HEK293 (cell line): ENCODE measurements around the gene ABR.

ENCODE experiments used
- BCL11B ChIP-seq: fragments of 450-650 bp; formaldehyde crosslinking; IDR thresholded peaks from 2 replicates; pipeline ENCODE4 v1.5.1; 2016; ENCODE audit warnings: low read depth, missing biosample characterization, missing genetic modification characterization
- KLF10 ChIP-seq: fragments of 450-650 bp; IDR thresholded peaks from 2 replicates; pipeline ENCODE4 v1.5.1; 2018; ENCODE audit warnings: missing biosample characterization, mild to moderate bottlenecking, missing genetic modification characterization
- KLF8 ChIP-seq: fragments of 450-650 bp; formaldehyde crosslinking; IDR thresholded peaks from 2 replicates; pipeline ENCODE4 v1.5.1; 2016; ENCODE audit warnings: missing biosample characterization, missing genetic modification characterization
- MYNN ChIP-seq: fragments of 450-650 bp; formaldehyde crosslinking; IDR thresholded peaks from 2 replicates; pipeline ENCODE4 v1.5.1; 2016; ENCODE audit warnings: missing biosample characterization, missing genetic modification characterization, borderline replicate concordance
- SCRT1 ChIP-seq: fragments of 450-650 bp; formaldehyde crosslinking; IDR thresholded peaks from 2 replicates; pipeline ENCODE4 v1.5.1; 2016; ENCODE audit warnings: missing biosample characterization, missing genetic modification characterization, borderline replicate concordance
- SCRT2 ChIP-seq: fragments of 450-650 bp; formaldehyde crosslinking; IDR thresholded peaks from 2 replicates; pipeline ENCODE4 v1.5.1; 2016; ENCODE audit warnings: missing biosample characterization, missing genetic modification characterization
- SETDB1 ChIP-seq: IDR thresholded peaks from one replicate; pipeline ENCODE4 v1.6.1; 2017; ENCODE audit warnings: mild to moderate bottlenecking, low read length, moderate library complexity, mixed read lengths; ENCODE audit not compliant: insufficient read length
- TRIM28 ChIP-seq: IDR thresholded peaks from 2 replicates; pipeline ENCODE4 v1.6.1; 2011; ENCODE audit warnings: low read length, control low read depth, borderline replicate concordance
- ZBTB48 ChIP-seq: fragments of 450-650 bp; formaldehyde crosslinking; IDR thresholded peaks from 2 replicates; pipeline ENCODE4 v1.5.1; 2016; ENCODE audit warnings: missing biosample characterization, missing genetic modification characterization
- ZFP3 ChIP-seq: fragments of 450-650 bp; formaldehyde crosslinking; IDR thresholded peaks from 2 replicates; pipeline ENCODE4 v1.5.1; 2016; ENCODE audit warnings: low read depth, missing biosample characterization, missing genetic modification characterization
- ZFP69B ChIP-seq: fragments of 450-650 bp; formaldehyde crosslinking; IDR thresholded peaks from 2 replicates; pipeline ENCODE4 v1.5.1; 2016; ENCODE audit warnings: missing biosample characterization, missing genetic modification characterization
- ZNF133 ChIP-seq: fragments of 450-650 bp; formaldehyde crosslinking; IDR thresholded peaks from 2 replicates; pipeline ENCODE4 v1.5.1; 2016; ENCODE audit warnings: missing biosample characterization, missing genetic modification characterization
- ZNF292 ChIP-seq: fragments of 450-650 bp; formaldehyde crosslinking; IDR thresholded peaks from 2 replicates; pipeline ENCODE4 v1.5.1; 2016; ENCODE audit warnings: low read depth, missing biosample characterization, missing genetic modification characterization, borderline replicate concordance
- ZNF362 ChIP-seq: fragments of 450-650 bp; formaldehyde crosslinking; IDR thresholded peaks from 2 replicates; pipeline ENCODE4 v1.5.1; 2016; ENCODE audit warnings: missing biosample characterization, missing genetic modification characterization
- ZNF394 ChIP-seq: fragments of 450-650 bp; formaldehyde crosslinking; IDR thresholded peaks from 2 replicates; pipeline ENCODE4 v1.5.1; 2016; ENCODE audit warnings: missing biosample characterization, missing genetic modification characterization, mild to moderate bottlenecking, moderate library complexity, borderline replicate concordance
- ZNF416 ChIP-seq: fragments of 450-650 bp; formaldehyde crosslinking; IDR thresholded peaks from 2 replicates; pipeline ENCODE4 v1.5.1; 2016; ENCODE audit warnings: missing biosample characterization, missing genetic modification characterization
- ZNF449 ChIP-seq: fragments of 450-650 bp; formaldehyde crosslinking; IDR thresholded peaks from 2 replicates; pipeline ENCODE4 v1.5.1; 2017; ENCODE audit warnings: missing biosample characterization, mild to moderate bottlenecking, missing genetic modification characterization, moderate library complexity
- ZNF529 ChIP-seq: fragments of 450-650 bp; formaldehyde crosslinking; IDR thresholded peaks from 2 replicates; pipeline ENCODE4 v1.5.1; 2017; ENCODE audit warnings: missing genetic modification characterization, missing biosample characterization; ENCODE audit not compliant: insufficient replicate concordance
- ZNF530 ChIP-seq: fragments of 450-650 bp; formaldehyde crosslinking; IDR thresholded peaks from 2 replicates; pipeline ENCODE4 v1.5.1; 2016; ENCODE audit warnings: low read depth, missing biosample characterization, missing genetic modification characterization
- ZNF561 ChIP-seq: fragments of 450-650 bp; IDR thresholded peaks from 2 replicates; pipeline ENCODE4 v1.5.1; 2018; ENCODE audit warnings: missing biosample characterization, missing genetic modification characterization, borderline replicate concordance
- ZNF571 ChIP-seq: fragments of 450-650 bp; formaldehyde crosslinking; IDR thresholded peaks from 2 replicates; pipeline ENCODE4 v1.5.0; 2017; ENCODE audit warnings: missing biosample characterization, missing genetic modification characterization
- ZNF76 ChIP-seq: fragments of 450-650 bp; formaldehyde crosslinking; IDR thresholded peaks from 2 replicates; pipeline ENCODE4; 2016; ENCODE audit warnings: low read depth, missing biosample characterization, missing genetic modification characterization, borderline replicate concordance
- ZNF785 ChIP-seq: fragments of 450-650 bp; formaldehyde crosslinking; IDR thresholded peaks from 2 replicates; pipeline ENCODE4 v1.5.1; 2016; ENCODE audit warnings: missing biosample characterization, missing genetic modification characterization
- ZNF792 ChIP-seq: fragments of 450-650 bp; formaldehyde crosslinking; IDR thresholded peaks from 2 replicates; pipeline ENCODE4 v1.5.1; 2016; ENCODE audit warnings: missing biosample characterization, missing genetic modification characterization
- ZNF830 ChIP-seq: fragments of 450-650 bp; IDR thresholded peaks from 2 replicates; pipeline ENCODE4 v1.5.0; 2018; ENCODE audit warnings: missing biosample characterization, missing genetic modification characterization, low read depth, mild to moderate bottlenecking, moderate library complexity
- ZNF843 ChIP-seq: fragments of 450-650 bp; formaldehyde crosslinking; IDR thresholded peaks from 2 replicates; pipeline ENCODE4 v1.5.1; 2016; ENCODE audit warnings: missing biosample characterization, missing genetic modification characterization
- ZSCAN23 ChIP-seq: fragments of 450-650 bp; formaldehyde crosslinking; IDR thresholded peaks from 2 replicates; pipeline ENCODE4 v1.5.1; 2016; ENCODE audit warnings: missing biosample characterization, missing genetic modification characterization
- TF ChIP-seq, protein P1 (sequence below): fragments of 450-650 bp; formaldehyde crosslinking; IDR thresholded peaks from 2 replicates; pipeline ENCODE4 v1.5.1; 2016; ENCODE audit warnings: missing biosample characterization, missing genetic modification characterization
- TF ChIP-seq, protein P2 (sequence below): fragments of 450-650 bp; formaldehyde crosslinking; IDR thresholded peaks from 2 replicates; pipeline ENCODE4 v1.5.1; 2017; ENCODE audit warnings: missing biosample characterization, missing genetic modification characterization
- TF ChIP-seq, protein P3 (sequence below): fragments of 450-650 bp; formaldehyde crosslinking; IDR thresholded peaks from 2 replicates; pipeline ENCODE4 v1.5.1; 2017; ENCODE audit warnings: missing biosample characterization, missing genetic modification characterization

Gene ABR

GRCh38 chr17:1087381-1088241 is 92.2 kb downstream of the ABR start (continued):
- TF ChIP-seq, protein P1, sequence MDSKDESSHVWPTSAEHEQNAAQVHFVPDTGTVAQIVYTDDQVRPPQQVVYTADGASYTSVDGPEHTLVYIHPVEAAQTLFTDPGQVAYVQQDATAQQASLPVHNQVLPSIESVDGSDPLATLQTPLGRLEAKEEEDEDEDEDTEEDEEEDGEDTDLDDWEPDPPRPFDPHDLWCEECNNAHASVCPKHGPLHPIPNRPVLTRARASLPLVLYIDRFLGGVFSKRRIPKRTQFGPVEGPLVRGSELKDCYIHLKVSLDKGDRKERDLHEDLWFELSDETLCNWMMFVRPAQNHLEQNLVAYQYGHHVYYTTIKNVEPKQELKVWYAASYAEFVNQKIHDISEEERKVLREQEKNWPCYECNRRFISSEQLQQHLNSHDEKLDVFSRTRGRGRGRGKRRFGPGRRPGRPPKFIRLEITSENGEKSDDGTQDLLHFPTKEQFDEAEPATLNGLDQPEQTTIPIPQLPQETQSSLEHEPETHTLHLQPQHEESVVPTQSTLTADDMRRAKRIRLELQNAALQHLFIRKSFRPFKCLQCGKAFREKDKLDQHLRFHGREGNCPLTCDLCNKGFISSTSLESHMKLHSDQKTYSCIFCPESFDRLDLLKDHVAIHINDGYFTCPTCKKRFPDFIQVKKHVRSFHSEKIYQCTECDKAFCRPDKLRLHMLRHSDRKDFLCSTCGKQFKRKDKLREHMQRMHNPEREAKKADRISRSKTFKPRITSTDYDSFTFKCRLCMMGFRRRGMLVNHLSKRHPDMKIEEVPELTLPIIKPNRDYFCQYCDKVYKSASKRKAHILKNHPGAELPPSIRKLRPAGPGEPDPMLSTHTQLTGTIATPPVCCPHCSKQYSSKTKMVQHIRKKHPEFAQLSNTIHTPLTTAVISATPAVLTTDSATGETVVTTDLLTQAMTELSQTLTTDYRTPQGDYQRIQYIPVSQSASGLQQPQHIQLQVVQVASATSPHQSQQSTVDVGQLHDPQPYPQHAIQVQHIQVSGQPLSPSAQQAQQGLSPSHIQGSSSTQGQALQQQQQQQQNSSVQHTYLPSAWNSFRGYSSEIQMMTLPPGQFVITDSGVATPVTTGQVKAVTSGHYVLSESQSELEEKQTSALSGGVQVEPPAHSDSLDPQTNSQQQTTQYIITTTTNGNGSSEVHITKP (tag by site-specific recombination) = peak; percentile 83
- TF ChIP-seq ZNF362 (tag by site-specific recombination) = no peak
- no peak for TF ChIP-seq SCRT2 (tag by site-specific recombination)
- no peak for TF ChIP-seq SETDB1
- TF ChIP-seq ZNF785 = no peak
- no peak for TF ChIP-seq ZNF133 (tag by site-specific recombination)
- TF ChIP-seq ZNF394 (tag by site-specific recombination) = 0 out of 2 replicates have a peak, but pooled peaks have one; percentile 66
- TF ChIP-seq ZNF843 (tag by site-specific recombination) = peak; percentile 64
- peak; percentile 82 for TF ChIP-seq ZBTB48 (tag by site-specific recombination)
- peak; percentile 31; the same call in 1 of the 2 replicates for TF ChIP-seq ZNF449 (tag by site-specific recombination)
- no peak for TF ChIP-seq ZNF530 (tag by site-specific recombination)
- TF ChIP-seq ZNF561 (tag by site-specific recombination) = peak; percentile 77; the same call in 1 of the 2 replicates
- no peak for TF ChIP-seq BCL11B (tag by site-specific recombination)
- no peak for TF ChIP-seq ZFP3
- TF ChIP-seq ZSCAN23 (tag by site-specific recombination) = no peak
- no peak for TF ChIP-seq KLF8 (tag by site-specific recombination)
- no peak for TF ChIP-seq ZNF529
- TF ChIP-seq ZFP69B = no peak; the same call in 1 of the 2 replicates
- TF ChIP-seq, protein P2, sequence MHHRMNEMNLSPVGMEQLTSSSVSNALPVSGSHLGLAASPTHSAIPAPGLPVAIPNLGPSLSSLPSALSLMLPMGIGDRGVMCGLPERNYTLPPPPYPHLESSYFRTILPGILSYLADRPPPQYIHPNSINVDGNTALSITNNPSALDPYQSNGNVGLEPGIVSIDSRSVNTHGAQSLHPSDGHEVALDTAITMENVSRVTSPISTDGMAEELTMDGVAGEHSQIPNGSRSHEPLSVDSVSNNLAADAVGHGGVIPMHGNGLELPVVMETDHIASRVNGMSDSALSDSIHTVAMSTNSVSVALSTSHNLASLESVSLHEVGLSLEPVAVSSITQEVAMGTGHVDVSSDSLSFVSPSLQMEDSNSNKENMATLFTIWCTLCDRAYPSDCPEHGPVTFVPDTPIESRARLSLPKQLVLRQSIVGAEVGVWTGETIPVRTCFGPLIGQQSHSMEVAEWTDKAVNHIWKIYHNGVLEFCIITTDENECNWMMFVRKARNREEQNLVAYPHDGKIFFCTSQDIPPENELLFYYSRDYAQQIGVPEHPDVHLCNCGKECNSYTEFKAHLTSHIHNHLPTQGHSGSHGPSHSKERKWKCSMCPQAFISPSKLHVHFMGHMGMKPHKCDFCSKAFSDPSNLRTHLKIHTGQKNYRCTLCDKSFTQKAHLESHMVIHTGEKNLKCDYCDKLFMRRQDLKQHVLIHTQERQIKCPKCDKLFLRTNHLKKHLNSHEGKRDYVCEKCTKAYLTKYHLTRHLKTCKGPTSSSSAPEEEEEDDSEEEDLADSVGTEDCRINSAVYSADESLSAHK (tag by site-specific recombination) = peak; percentile 71; the same call in 1 of the 2 replicates
- TF ChIP-seq ZNF76 (tag by site-specific recombination) = peak; percentile 43; the same call in 1 of the 2 replicates
- no peak for TF ChIP-seq ZNF292 (tag by site-specific recombination)
- TF ChIP-seq ZNF416 (tag by site-specific recombination) = no peak
- TF ChIP-seq TRIM28 = no peak
- no peak for TF ChIP-seq ZNF792
- no peak for TF ChIP-seq ZNF830 (tag by site-specific recombination)
- TF ChIP-seq, protein P3, sequence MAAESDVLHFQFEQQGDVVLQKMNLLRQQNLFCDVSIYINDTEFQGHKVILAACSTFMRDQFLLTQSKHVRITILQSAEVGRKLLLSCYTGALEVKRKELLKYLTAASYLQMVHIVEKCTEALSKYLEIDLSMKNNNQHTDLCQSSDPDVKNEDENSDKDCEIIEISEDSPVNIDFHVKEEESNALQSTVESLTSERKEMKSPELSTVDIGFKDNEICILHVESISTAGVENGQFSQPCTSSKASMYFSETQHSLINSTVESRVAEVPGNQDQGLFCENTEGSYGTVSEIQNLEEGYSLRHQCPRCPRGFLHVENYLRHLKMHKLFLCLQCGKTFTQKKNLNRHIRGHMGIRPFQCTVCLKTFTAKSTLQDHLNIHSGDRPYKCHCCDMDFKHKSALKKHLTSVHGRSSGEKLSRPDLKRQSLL = no peak
- peak; percentile 83; the same call in 1 of the 2 replicates for TF ChIP-seq MYNN (tag by site-specific recombination)
- no peak for TF ChIP-seq ZNF571
- no peak for TF ChIP-seq SCRT1
- TF ChIP-seq KLF10 (tag by site-specific recombination) = peak; percentile 54
